ENCODE data around the gene KRT36.

Gene KRT36

GRCh38 chr17:41522301-41523224, 32.9 kb upstream of the KRT36 start:
- Histone ChIP-seq H2AK5ac (ENCODE audit: low read depth, low read length) (no peak overlapping the region), H4K91ac (ENCODE audit: low read depth, low read length, poor library complexity) (no peak overlapping the region), H3K23ac (ENCODE audit: low read depth, low read length, poor library complexity) (no peak overlapping the region), H3K14ac (ENCODE audit: low read length) (no peak overlapping the region), H3K4ac (ENCODE audit: low read length) (no peak overlapping the region), H2BK15ac (ENCODE audit: low read length) (no peak overlapping the region), H3K4me3 (ENCODE audit: low read length in 2 of 2) (no peak overlapping the region), H3K79me1 (ENCODE audit: low read depth, low read length) (peaks cover 2% of the 10 kb centered on the region), H3K27ac (replicated peaks; ENCODE audit: low read length) (peak overlapping the region; percentile 24), H3K18ac (ENCODE audit: low read length) (no peak overlapping the region), H2BK120ac (ENCODE audit: low read depth, low read length) (no peak overlapping the region), H4K8ac (ENCODE audit: low read depth, low read length) (no peak overlapping the region), H3K36me3 (replicated peaks in 1 of 2; ENCODE audit: control insufficient read depth in 2 of 2, insufficient read depth in 2 of 2, low read length in 2 of 2) (peaks cover 0 to 22% of the 10 kb centered on the region in 2 donors), H2BK12ac (ENCODE audit: low read length) (no peak overlapping the region), H3K9me3 (replicated peaks in 1 of 2; ENCODE audit: control insufficient read depth in 2 of 2, insufficient read depth in 1 of 2, low read depth in 1 of 2, low read length in 2 of 2) (no peaks in the 10 kb centered on the region), H2AFZ (ENCODE audit: low read length) (no peak overlapping the region), H3K9ac (ENCODE audit: low read depth, low read length, poor library complexity) (no peak overlapping the region), H3K4me1 (ENCODE audit: control insufficient read depth in 2 of 2, insufficient read depth in 1 of 2, low read depth in 1 of 2, low read length in 2 of 2) (peaks cover 0 to 5% of the 10 kb centered on the region in 2 donors), H3K27me3 (ENCODE audit: control insufficient read depth in 3 of 3, insufficient read depth in 3 of 3, low read depth in 1 of 3, low read length in 3 of 3) (peaks cover 0 to 33% (median 0%) of the 10 kb centered on the region in 3 experiments), H3K4me2 (ENCODE audit: insufficient read depth, low read length, poor library complexity, severe bottlenecking) (no peak overlapping the region), H2BK5ac (ENCODE audit: low read length) (no peak overlapping the region)
- DNase-seq (ENCODE audit: low spot score) = no peak
- no CpG with 5 or more reads among the region's 12 CpGs for WGBS, 2 donors (ENCODE audit: extremely low coverage in 2 of 2, insufficient read length in 2 of 2, insufficient replicate concordance in 1 of 2)

- peak overlapping the region; percentile 32 for H3K18ac ChIP-seq (ENCODE audit: low read length)
- no CpG with 5 or more reads among the region's 6 CpGs for WGBS, 2 donors (ENCODE audit: extremely low coverage in 2 of 2, insufficient read length in 2 of 2, insufficient replicate concordance in 1 of 2)
- no peak overlapping the region for H3K9ac ChIP-seq (ENCODE audit: low read depth, low read length, poor library complexity)
- peaks cover 0 to 25% (median 0%) of the 10 kb centered on the region in 3 experiments for H3K27me3 ChIP-seq (ENCODE audit: control insufficient read depth in 3 of 3, insufficient read depth in 3 of 3, low read depth in 1 of 3, low read length in 3 of 3)
- no peak overlapping the region for H2AFZ ChIP-seq (ENCODE audit: low read length)
- peaks cover 0 to 22% of the 10 kb centered on the region in 2 donors for H3K36me3 ChIP-seq (replicated peaks in 1 of 2; ENCODE audit: control insufficient read depth in 2 of 2, insufficient read depth in 2 of 2, low read length in 2 of 2)
- no peak overlapping the region for H3K14ac ChIP-seq (ENCODE audit: low read length)
- no peak overlapping the region for H4K91ac ChIP-seq (ENCODE audit: low read depth, low read length, poor library complexity)
- H3K4me2 ChIP-seq (ENCODE audit: insufficient read depth, low read length, poor library complexity, severe bottlenecking) = no peak overlapping the region
- no peak overlapping the region for H2BK15ac ChIP-seq (ENCODE audit: low read length)
- H3K27ac ChIP-seq (replicated peaks; ENCODE audit: low read length) = no peak overlapping the region
- peaks cover 0 to 4% of the 10 kb centered on the region in 2 donors for H3K4me1 ChIP-seq (ENCODE audit: control insufficient read depth in 2 of 2, insufficient read depth in 1 of 2, low read depth in 1 of 2, low read length in 2 of 2)
- H2BK5ac ChIP-seq (ENCODE audit: low read length) = no peak overlapping the region
- no peak overlapping the region for H3K4ac ChIP-seq (ENCODE audit: low read length)
- H3K4me3 ChIP-seq (ENCODE audit: low read length in 2 of 2) = no peak overlapping the region
- H4K8ac ChIP-seq (ENCODE audit: low read depth, low read length) = no peak overlapping the region
- peaks cover 2% of the 10 kb centered on the region for H3K79me1 ChIP-seq (ENCODE audit: low read depth, low read length)
- no peaks in the 10 kb centered on the region for H3K9me3 ChIP-seq (replicated peaks in 1 of 2; ENCODE audit: control insufficient read depth in 2 of 2, insufficient read depth in 1 of 2, low read depth in 1 of 2, low read length in 2 of 2)
- no peak overlapping the region for H3K23ac ChIP-seq (ENCODE audit: low read depth, low read length, poor library complexity)
- no peak overlapping the region for H2BK12ac ChIP-seq (ENCODE audit: low read length)
- no peak overlapping the region for H2AK5ac ChIP-seq (ENCODE audit: low read depth, low read length)
- no peak for DNase-seq (ENCODE audit: low spot score)
- no peak overlapping the region for H2BK120ac ChIP-seq (ENCODE audit: low read depth, low read length)
Measured at GRCh38 chr17:41521574-41522261, 32.0 kb upstream of the KRT36 start.

- Histone ChIP-seq H3K4me1 (ENCODE audit: control insufficient read depth in 2 of 2, insufficient read depth in 1 of 2, low read depth in 1 of 2, low read length in 2 of 2) (peaks cover 0 to 3% of the 10 kb centered on the region in 2 donors), H3K4ac (ENCODE audit: low read length) (no peak overlapping the region), H3K27ac (replicated peaks; ENCODE audit: low read length) (no peak overlapping the region), H2AK5ac (ENCODE audit: low read depth, low read length) (peak overlapping the region; percentile 49), H4K8ac (ENCODE audit: low read depth, low read length) (no peak overlapping the region), H3K18ac (ENCODE audit: low read length) (no peak overlapping the region), H3K27me3 (ENCODE audit: control insufficient read depth in 3 of 3, insufficient read depth in 3 of 3, low read depth in 1 of 3, low read length in 3 of 3) (peaks cover 0 to 20% (median 0%) of the 10 kb centered on the region in 3 experiments), H2BK15ac (ENCODE audit: low read length) (no peak overlapping the region), H3K9ac (ENCODE audit: low read depth, low read length, poor library complexity) (no peak overlapping the region), H3K14ac (ENCODE audit: low read length) (no peak overlapping the region), H3K4me2 (ENCODE audit: insufficient read depth, low read length, poor library complexity, severe bottlenecking) (no peak overlapping the region), H3K9me3 (replicated peaks in 1 of 2; ENCODE audit: control insufficient read depth in 2 of 2, insufficient read depth in 1 of 2, low read depth in 1 of 2, low read length in 2 of 2) (no peaks in the 10 kb centered on the region), H4K91ac (ENCODE audit: low read depth, low read length, poor library complexity) (no peak overlapping the region), H2BK12ac (ENCODE audit: low read length) (no peak overlapping the region), H3K4me3 (ENCODE audit: low read length in 2 of 2) (no peak overlapping the region), H3K23ac (ENCODE audit: low read depth, low read length, poor library complexity) (no peak overlapping the region), H2BK120ac (ENCODE audit: low read depth, low read length) (no peak overlapping the region), H2BK5ac (ENCODE audit: low read length) (no peak overlapping the region), H3K36me3 (replicated peaks in 1 of 2; ENCODE audit: control insufficient read depth in 2 of 2, insufficient read depth in 2 of 2, low read length in 2 of 2) (peaks cover 0 to 22% of the 10 kb centered on the region in 2 donors), H3K79me1 (ENCODE audit: low read depth, low read length) (peaks cover 2% of the 10 kb centered on the region), H2AFZ (ENCODE audit: low read length) (no peak overlapping the region)
- no CpG with 5 or more reads among the region's 10 CpGs for WGBS, 2 donors (ENCODE audit: extremely low coverage in 2 of 2, insufficient read length in 2 of 2, insufficient replicate concordance in 1 of 2)
- DNase-seq (ENCODE audit: low spot score) = no peak
Measured at GRCh38 chr17:41520821-41521521, 31.3 kb upstream of the KRT36 start.

Measured in neuronal stem cell (in vitro differentiated cells).